Caco-2 (cell line): ENCODE data around the gene KNDC1. TPM values are rescaled to one million over a fixed set of nuclear protein-coding genes. Genes with fewer than 3 reads are reported as not detected.

Experiments
- BruUV-seq: library from RNA; stranded (reverse); fragments of 400-500 nt; replicated peaks from 2 replicates; lab custom pipeline; 2021; lab: Mats Ljungman, UMichigan
- CTCF ChIA-PET: fragments of 300-600 bp; sonication (Branson Sonifier 250); formaldehyde crosslinking; loops from one replicate; lab custom pipeline; 2022; ENCODE audit warnings: antibody characterized with exemption; lab: Charles Lee
- POLR2A ChIA-PET: fragments of 300-600 bp; sonication (Branson Sonifier 250); formaldehyde crosslinking; loops from one replicate; lab custom pipeline; 2022; ENCODE audit warnings: antibody characterized with exemption; lab: Charles Lee
- DNase-seq, 2 experiments: peaks; one replicate each; pipeline versions ENCODE4 v3.0.0 to v3.0.0-alpha.2; 2020 to 2022
- H3K27me3 ChIP-seq: replicated peaks from 2 replicates; pipeline ENCODE4 v1.6.0; 2011; ENCODE audit warnings: low read length; ENCODE audit not compliant: control insufficient read depth, insufficient read depth
- H3K36me3 ChIP-seq: 2 replicates; pipeline ENCODE4 v1.5.1; 2011; ENCODE audit warnings: low read length; ENCODE audit not compliant: control insufficient read depth, insufficient read depth
- H3K4me1 ChIP-seq: fragments of 250-450 bp; sonication (Bioruptor Pico); 2 replicates; pipeline ENCODE4 v1.5.1; 2020; ENCODE audit warnings: mild to moderate bottlenecking
- H3K4me3 ChIP-seq: 2 replicates; pipeline ENCODE4 v1.5.1; 2011; ENCODE audit warnings: low read depth, mild to moderate bottlenecking, control low read depth, low read length
- H3K9me3 ChIP-seq: fragments of 250-450 bp; sonication (Bioruptor Pico); 2 replicates; pipeline ENCODE4 v1.5.1; 2020; ENCODE audit warnings: mild to moderate bottlenecking, moderate library complexity
- H3K27ac Mint-ChIP-seq: one replicate; pipeline ENCODE4 v1.8.0; 2022; ENCODE audit warnings: mixed read lengths; ENCODE audit not compliant: unreplicated experiment
- H3K27me3 Mint-ChIP-seq: one replicate; pipeline ENCODE4 v1.8.0; 2022; ENCODE audit warnings: mixed read lengths; ENCODE audit not compliant: insufficient read depth, unreplicated experiment
- H3K36me3 Mint-ChIP-seq: one replicate; pipeline ENCODE4 v1.8.0; 2022; ENCODE audit warnings: mild to moderate bottlenecking, mixed read lengths; ENCODE audit not compliant: insufficient read depth, unreplicated experiment
- H3K4me1 Mint-ChIP-seq: one replicate; pipeline ENCODE4 v1.8.0; 2022; ENCODE audit warnings: low read depth, mixed read lengths; ENCODE audit not compliant: unreplicated experiment
- H3K4me3 Mint-ChIP-seq: one replicate; pipeline ENCODE4 v1.8.0; 2022; ENCODE audit warnings: mild to moderate bottlenecking, moderate library complexity, mixed read lengths; ENCODE audit not compliant: unreplicated experiment
- H3K9me3 Mint-ChIP-seq: one replicate; pipeline ENCODE4 v1.8.0; 2022; ENCODE audit warnings: mixed read lengths; ENCODE audit not compliant: unreplicated experiment
- CTCF ChIP-seq, 2 experiments: fragments of 200-600 bp in 1 of 2; IDR thresholded peaks; 1 replicate in 1 of 2; 2 replicates in 1 of 2; pipeline versions ENCODE4 v1.5.1 to v1.8.0; 2011 to 2022; ENCODE audit warnings: antibody characterized with exemption in 1 of 2, control low read depth in 1 of 2, inconsistent platforms in 1 of 2, low read depth in 1 of 2, low read length in 1 of 2, mild to moderate bottlenecking in 1 of 2, moderate library complexity in 1 of 2; ENCODE audit not compliant: insufficient read depth in 1 of 2, severe bottlenecking in 1 of 2, unreplicated experiment in 1 of 2
- intact Hi-C: fragments of 100-400 bp; cut with micrococcal nuclease; formaldehyde crosslinking; loops from one replicate; pipeline ENCODE4 v1.10.0; 2022; ENCODE audit not compliant: unreplicated experiment
- total RNA-seq: library from RNA; stranded (reverse); gene quantifications from 2 replicates; pipeline ENCODE4 v1.2.3, GENCODE V29; 2022

The KNDC1 gene
- total RNA-seq, 1 experiment from 2014 or later = 3.2 TPM

GRCh38 chr10:133183646-133184378, 23.8 kb downstream of the KNDC1 start:
- no peaks in the 10 kb centered on the region for H3K9me3 Mint-ChIP-seq
- POLR2A ChIA-PET = no interaction called here
- no peak overlapping the region for H3K4me3 Mint-ChIP-seq

GRCh38 chr10:133184591-133185244, 24.7 kb downstream of the KNDC1 start:
- BruUV-seq = no TSS peak
- Mint-ChIP-seq H3K4me1 (no peaks in the 10 kb centered on the region), H3K27ac (no peak overlapping the region), H3K36me3 (no peaks in the 10 kb centered on the region), H3K27me3 (peaks cover 7% of the 10 kb centered on the region), H3K4me3 (no peak overlapping the region), H3K9me3 (no peaks in the 10 kb centered on the region)
- ChIA-PET POLR2A (no interaction called here), CTCF (no interaction called here)
- no peaks in the 10 kb centered on the region; the same call in 1 of the 2 replicates for H3K9me3 ChIP-seq
- DNase-seq = no peak
- no peaks in the 10 kb centered on the region for H3K36me3 ChIP-seq
- TF ChIP-seq CTCF (IDR thresholded peaks at IDR 0.05; ENCODE audit: insufficient read depth in 1 of 2, low read depth in 1 of 2, low read length in 1 of 2, severe bottlenecking in 1 of 2, unreplicated experiment in 1 of 2) = no peak
- no peaks in the 10 kb centered on the region for H3K4me1 ChIP-seq
- intact Hi-C loops = no loop called here
- H3K27me3 ChIP-seq = no peaks in the 10 kb centered on the region; the same call in 1 of the 2 replicates
- H3K4me3 ChIP-seq = no peak overlapping the region

More at GRCh38 chr10:133183646-133184378, 23.8 kb downstream of the KNDC1 start:
- Mint-ChIP-seq H3K27ac (no peak overlapping the region), H3K27me3 (peaks cover 7% of the 10 kb centered on the region), H3K36me3 (no peaks in the 10 kb centered on the region), H3K4me1 (no peaks in the 10 kb centered on the region)
- no peaks in the 10 kb centered on the region; the same call in 1 of the 2 replicates for H3K27me3 ChIP-seq
- no TSS peak for BruUV-seq
- no peak for DNase-seq
- H3K36me3 ChIP-seq = no peaks in the 10 kb centered on the region
- H3K4me3 ChIP-seq = no peak overlapping the region
- intact Hi-C loops = no loop called here
- H3K9me3 ChIP-seq = no peaks in the 10 kb centered on the region; the same call in 1 of the 2 replicates
- no peaks in the 10 kb centered on the region for H3K4me1 ChIP-seq
- CTCF ChIA-PET = no interaction called here
- no peak for TF ChIP-seq CTCF (IDR thresholded peaks at IDR 0.05; ENCODE audit: insufficient read depth in 1 of 2, low read depth in 1 of 2, low read length in 1 of 2, severe bottlenecking in 1 of 2, unreplicated experiment in 1 of 2)

- Histone ChIP-seq H3K27me3 (no peaks in the 10 kb centered on the region; the same call in 1 of the 2 replicates), H3K4me3 (no peak overlapping the region), H3K36me3 (no peaks in the 10 kb centered on the region), H3K4me1 (no peaks in the 10 kb centered on the region), H3K9me3 (no peaks in the 10 kb centered on the region; the same call in 1 of the 2 replicates)
- TF ChIP-seq CTCF (IDR thresholded peaks at IDR 0.05; ENCODE audit: insufficient read depth in 1 of 2, low read depth in 1 of 2, low read length in 1 of 2, severe bottlenecking in 1 of 2, unreplicated experiment in 1 of 2) = no peak
- peaks cover 4% of the 10 kb centered on the region for H3K27me3 Mint-ChIP-seq
- no peak overlapping the region for H3K27ac Mint-ChIP-seq
- no TSS peak for BruUV-seq
- no peaks in the 10 kb centered on the region for H3K9me3 Mint-ChIP-seq
- intact Hi-C loops = no loop called here
- H3K4me1 Mint-ChIP-seq = no peaks in the 10 kb centered on the region
- H3K36me3 Mint-ChIP-seq = no peaks in the 10 kb centered on the region
- H3K4me3 Mint-ChIP-seq = no peak overlapping the region
- CTCF ChIA-PET = interaction anchor here (1.6 kb wide), 1 partner anchor 62 kb away, joined by 3 read pairs; no protein-coding TSS in a partner anchor
- POLR2A ChIA-PET = no interaction called here
- DNase-seq = no peak
Measured at GRCh38 chr10:133185421-133185820, 25.4 kb downstream of the KNDC1 start.
